Central memory CD8-positive, alpha-beta T cell (primary cell): ENCODE measurements around the gene ZNF608.

Source experiments
- ATAC-seq: fragments of 150-1000 bp; cut with Tn5 transposase; replicated peaks from 2 replicates; pipeline ENCODE4 v1.10.0; 2022; ENCODE audit warnings: mild to moderate bottlenecking, moderate FRiP score, moderate number of reproducible peaks; ENCODE audit not compliant: poor library complexity, severe bottlenecking; ENCODE audit errors: extremely low read depth
- DNase-seq, 2 donors: peaks; one replicate each; pipeline ENCODE4 v3.0.0; 2021; ENCODE audit warnings: low spot score in 2 of 2
- H3K27ac Mint-ChIP-seq: one replicate; pipeline ENCODE4 v1.8.0; 2022; ENCODE audit warnings: low read depth, mild to moderate bottlenecking, moderate library complexity, mixed read lengths
- H3K27me3 Mint-ChIP-seq: one replicate; pipeline ENCODE4 v1.8.0; 2022; ENCODE audit warnings: mixed read lengths
- H3K36me3 Mint-ChIP-seq: one replicate; pipeline ENCODE4 v1.8.0; 2022; ENCODE audit warnings: mild to moderate bottlenecking, moderate library complexity, mixed read lengths; ENCODE audit not compliant: insufficient read depth
- H3K4me1 Mint-ChIP-seq: one replicate; pipeline ENCODE4 v1.8.0; 2022; ENCODE audit warnings: mixed read lengths
- H3K4me3 Mint-ChIP-seq: one replicate; pipeline ENCODE4 v1.8.0; 2022; ENCODE audit warnings: mild to moderate bottlenecking, moderate library complexity, mixed read lengths
- H3K9me3 Mint-ChIP-seq: one replicate; pipeline ENCODE4 v1.8.0; 2022; ENCODE audit warnings: mixed read lengths

The ZNF608 gene, protein sequence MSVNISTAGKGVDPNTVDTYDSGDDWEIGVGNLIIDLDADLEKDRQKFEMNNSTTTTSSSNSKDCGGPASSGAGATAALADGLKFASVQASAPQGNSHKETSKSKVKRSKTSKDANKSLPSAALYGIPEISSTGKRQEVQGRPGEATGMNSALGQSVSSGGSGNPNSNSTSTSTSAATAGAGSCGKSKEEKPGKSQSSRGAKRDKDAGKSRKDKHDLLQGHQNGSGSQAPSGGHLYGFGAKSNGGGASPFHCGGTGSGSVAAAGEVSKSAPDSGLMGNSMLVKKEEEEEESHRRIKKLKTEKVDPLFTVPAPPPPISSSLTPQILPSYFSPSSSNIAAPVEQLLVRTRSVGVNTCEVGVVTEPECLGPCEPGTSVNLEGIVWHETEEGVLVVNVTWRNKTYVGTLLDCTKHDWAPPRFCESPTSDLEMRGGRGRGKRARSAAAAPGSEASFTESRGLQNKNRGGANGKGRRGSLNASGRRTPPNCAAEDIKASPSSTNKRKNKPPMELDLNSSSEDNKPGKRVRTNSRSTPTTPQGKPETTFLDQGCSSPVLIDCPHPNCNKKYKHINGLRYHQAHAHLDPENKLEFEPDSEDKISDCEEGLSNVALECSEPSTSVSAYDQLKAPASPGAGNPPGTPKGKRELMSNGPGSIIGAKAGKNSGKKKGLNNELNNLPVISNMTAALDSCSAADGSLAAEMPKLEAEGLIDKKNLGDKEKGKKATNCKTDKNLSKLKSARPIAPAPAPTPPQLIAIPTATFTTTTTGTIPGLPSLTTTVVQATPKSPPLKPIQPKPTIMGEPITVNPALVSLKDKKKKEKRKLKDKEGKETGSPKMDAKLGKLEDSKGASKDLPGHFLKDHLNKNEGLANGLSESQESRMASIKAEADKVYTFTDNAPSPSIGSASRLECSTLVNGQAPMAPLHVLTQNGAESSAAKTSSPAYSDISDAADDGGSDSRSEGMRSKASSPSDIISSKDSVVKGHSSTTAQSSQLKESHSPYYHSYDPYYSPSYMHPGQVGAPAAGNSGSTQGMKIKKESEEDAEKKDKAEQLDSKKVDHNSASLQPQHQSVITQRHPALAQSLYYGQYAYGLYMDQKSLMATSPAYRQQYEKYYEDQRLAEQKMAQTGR (N-terminal part only)

GRCh38 chr5:124745928-124746915 is at the start of gene ZNF608:
TSS of gene ZNF608 (minus strand) at chr5:124746639. CDS start at chr5:124744989, 1,650 bp downstream.
- Mint-ChIP-seq H3K27me3 (peaks cover 38% of the 10 kb centered on the region), H3K36me3 (no peaks in the 10 kb centered on the region), H3K4me1 (peaks cover 7% of the 10 kb centered on the region), H3K9me3 (no peaks in the 10 kb centered on the region), H3K27ac (no peak within 1 kb of the TSS), H3K4me3 (peak within 1 kb of the TSS; percentile 13)
- no peak for ATAC-seq
- no peak for DNase-seq

GRCh38 chr5:124795829-124796228 is 49.4 kb upstream of the ZNF608 start:
- Mint-ChIP-seq H3K36me3 (no peaks in the 10 kb centered on the region), H3K27me3 (no peaks in the 10 kb centered on the region), H3K4me3 (no peak overlapping the region), H3K9me3 (no peaks in the 10 kb centered on the region), H3K4me1 (no peaks in the 10 kb centered on the region), H3K27ac (no peak overlapping the region)
- no peak for ATAC-seq
- DNase-seq: no peak

DNA sequence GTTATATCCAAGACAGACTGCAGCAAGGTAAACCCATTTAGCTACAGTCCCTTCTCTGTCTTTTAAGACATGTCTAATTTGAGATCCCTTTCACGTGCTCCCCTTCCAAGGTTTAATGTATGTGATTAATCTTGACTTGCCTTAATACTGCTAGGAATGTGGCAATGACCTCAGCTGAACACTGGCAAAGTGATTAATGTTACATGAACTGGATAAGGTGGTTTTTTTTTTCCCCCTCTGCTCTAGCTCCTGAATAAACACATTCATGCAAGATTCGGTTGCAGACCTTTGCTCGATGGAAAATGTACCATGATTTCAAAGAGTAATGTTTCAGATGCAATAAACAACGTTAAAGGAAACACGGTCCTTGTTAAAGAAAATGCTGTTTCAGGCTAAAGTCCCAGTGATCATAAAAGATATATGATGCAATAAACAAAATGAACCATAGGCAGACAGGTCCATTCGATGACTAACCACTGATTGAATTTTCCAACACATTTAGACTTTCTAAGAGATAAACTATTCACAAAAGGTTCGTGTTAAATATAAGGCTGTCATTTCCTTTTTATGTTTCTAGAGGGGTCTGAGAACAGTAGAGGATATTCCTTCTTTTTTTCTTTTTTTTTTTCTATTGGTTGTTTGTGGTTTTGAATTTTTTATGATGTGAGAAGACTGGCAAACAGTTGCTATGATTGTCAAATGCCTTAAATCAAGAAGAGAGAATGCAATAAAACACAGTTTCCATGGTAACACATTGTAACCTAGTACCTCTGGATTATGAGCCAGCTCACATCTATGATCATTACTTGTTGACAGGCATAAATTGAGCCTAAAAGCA is 44.7 kb upstream of the ZNF608 start:
- no peaks in the 10 kb centered on the region for H3K27me3 Mint-ChIP-seq
- no peak overlapping the region for H3K4me3 Mint-ChIP-seq
- no peak overlapping the region for H3K27ac Mint-ChIP-seq
- no peak for ATAC-seq
- no peaks in the 10 kb centered on the region for H3K4me1 Mint-ChIP-seq
- no peaks in the 10 kb centered on the region for H3K36me3 Mint-ChIP-seq
- DNase-seq: no peak
- peaks cover 9% of the 10 kb centered on the region for H3K9me3 Mint-ChIP-seq

DNA sequence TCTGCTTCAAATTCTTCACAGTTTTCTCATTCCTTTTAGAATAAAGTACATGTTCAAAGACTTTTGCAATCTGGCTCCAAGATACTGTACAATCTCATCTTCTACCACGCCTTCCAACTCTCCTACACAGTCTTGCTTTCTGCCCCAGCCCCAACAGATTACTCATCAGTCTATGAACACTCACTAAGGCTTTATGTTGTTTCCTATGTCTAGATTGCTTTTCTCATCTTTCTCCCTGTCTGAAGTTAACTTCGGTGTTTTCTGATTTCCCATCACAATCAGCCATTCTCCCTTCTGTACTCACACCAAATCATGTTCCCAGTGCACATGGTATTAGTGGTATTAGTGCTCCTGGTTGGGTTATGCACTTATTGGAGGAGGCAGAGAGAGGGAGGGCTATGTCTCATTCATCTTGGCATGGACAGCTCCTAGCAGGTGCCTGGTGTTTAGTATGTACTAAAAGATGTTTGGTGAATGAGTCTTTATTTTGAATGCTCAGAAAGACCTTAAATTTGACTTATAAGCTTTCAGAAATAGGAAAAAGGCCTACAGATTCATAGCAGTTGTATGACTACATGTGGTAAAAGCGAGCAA is 44.0 kb upstream of the ZNF608 start:
- Mint-ChIP-seq H3K36me3 (no peaks in the 10 kb centered on the region), H3K4me1 (no peaks in the 10 kb centered on the region), H3K27me3 (no peaks in the 10 kb centered on the region), H3K9me3 (peaks cover 9% of the 10 kb centered on the region), H3K4me3 (no peak overlapping the region), H3K27ac (no peak overlapping the region)
- ATAC-seq: no peak
- DNase-seq: no peak

GRCh38 chr5:124789104-124789605 is 42.7 kb upstream of the ZNF608 start:
- DNase-seq (no peak), ATAC-seq (no peak)
- H3K27ac Mint-ChIP-seq: no peak overlapping the region
- no peaks in the 10 kb centered on the region for H3K36me3 Mint-ChIP-seq
- H3K9me3 Mint-ChIP-seq: peaks cover 9% of the 10 kb centered on the region
- H3K4me3 Mint-ChIP-seq: no peak overlapping the region
- no peaks in the 10 kb centered on the region for H3K4me1 Mint-ChIP-seq
- no peaks in the 10 kb centered on the region for H3K27me3 Mint-ChIP-seq

DNA sequence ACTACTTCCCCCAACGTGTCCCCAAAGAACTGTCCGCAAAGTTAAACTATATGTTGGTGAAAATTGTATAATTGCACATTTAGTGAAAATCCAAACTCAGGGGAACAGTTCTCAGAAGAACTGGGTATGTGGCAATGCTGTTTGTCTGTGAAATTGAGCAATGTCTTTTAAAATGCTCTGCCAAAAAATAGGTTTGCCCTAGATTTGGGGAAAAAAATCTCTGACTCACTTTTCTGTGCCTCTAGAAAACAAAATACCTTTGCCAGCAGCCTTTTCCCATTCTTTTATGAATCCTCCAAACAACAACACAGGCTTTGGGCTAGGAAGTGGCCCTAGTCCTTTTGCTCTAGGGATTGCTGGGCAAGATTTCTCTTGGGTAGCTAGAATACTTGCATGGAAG is 37.4 kb upstream of the ZNF608 start:
- Mint-ChIP-seq H3K4me1 (no peaks in the 10 kb centered on the region), H3K36me3 (no peaks in the 10 kb centered on the region), H3K27ac (no peak overlapping the region), H3K4me3 (no peak overlapping the region), H3K27me3 (no peaks in the 10 kb centered on the region), H3K9me3 (no peaks in the 10 kb centered on the region)
- DNase-seq (no peak), ATAC-seq (no peak)

DNA sequence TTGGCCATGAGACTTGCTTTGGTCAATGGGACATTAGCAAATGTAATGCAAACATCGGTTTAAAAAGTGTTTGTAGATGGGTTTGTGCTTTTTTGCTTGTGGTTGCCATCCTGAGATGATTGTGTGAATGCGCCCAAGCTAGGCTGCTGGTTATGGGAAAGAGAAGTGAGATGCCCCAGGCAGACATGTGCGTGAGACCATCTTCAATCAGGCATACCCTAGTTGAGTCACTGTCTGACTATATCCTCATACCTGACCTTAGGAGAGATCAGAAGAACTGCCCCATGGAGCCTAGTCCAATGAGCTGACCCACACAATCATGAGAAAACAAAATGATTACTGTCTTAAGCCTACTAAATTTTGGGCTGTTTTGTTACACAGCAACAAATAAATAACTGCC is 36.8 kb upstream of the ZNF608 start:
- Mint-ChIP-seq H3K36me3 (no peaks in the 10 kb centered on the region), H3K9me3 (peaks cover under 1% of the 10 kb centered on the region), H3K4me1 (no peaks in the 10 kb centered on the region), H3K27me3 (no peaks in the 10 kb centered on the region), H3K4me3 (no peak overlapping the region), H3K27ac (no peak overlapping the region)
- ATAC-seq (no peak), DNase-seq (no peak)

DNA sequence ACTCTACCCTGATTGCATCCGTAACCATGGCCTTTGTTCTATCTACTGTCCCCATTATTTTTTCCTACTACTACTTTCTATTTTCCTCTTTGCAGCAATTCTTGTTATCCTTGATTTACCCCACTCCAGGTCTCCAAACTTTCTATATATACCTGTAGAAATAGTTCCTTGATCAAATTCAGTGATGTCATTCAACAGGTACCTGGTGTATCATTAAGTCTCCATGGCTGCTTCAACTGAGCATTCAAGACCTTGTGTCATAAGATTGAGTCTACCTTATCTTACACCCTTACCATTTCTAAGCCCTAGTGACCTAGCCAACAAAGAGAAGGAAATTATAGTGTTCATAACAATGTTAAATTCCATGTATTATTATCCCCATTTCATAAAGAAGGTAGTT is 35.8 kb upstream of the ZNF608 start:
- no peaks in the 10 kb centered on the region for H3K4me1 Mint-ChIP-seq
- peaks cover 6% of the 10 kb centered on the region for H3K9me3 Mint-ChIP-seq
- H3K27ac Mint-ChIP-seq: no peak overlapping the region
- H3K4me3 Mint-ChIP-seq: no peak overlapping the region
- ATAC-seq (no peak), DNase-seq (no peak)
- no peaks in the 10 kb centered on the region for H3K27me3 Mint-ChIP-seq
- no peaks in the 10 kb centered on the region for H3K36me3 Mint-ChIP-seq

- no peak for DNase-seq
- no peaks in the 10 kb centered on the region for H3K36me3 Mint-ChIP-seq
- no peaks in the 10 kb centered on the region for H3K4me1 Mint-ChIP-seq
- no peaks in the 10 kb centered on the region for H3K27me3 Mint-ChIP-seq
- no peak for ATAC-seq
- H3K4me3 Mint-ChIP-seq: no peak overlapping the region
- peaks cover 6% of the 10 kb centered on the region for H3K9me3 Mint-ChIP-seq
- H3K27ac Mint-ChIP-seq: no peak overlapping the region
Observed at GRCh38 chr5:124780011-124780410, 33.6 kb upstream of the ZNF608 start.

GRCh38 chr5:124773315-124774311 is 27.2 kb upstream of the ZNF608 start:
- no peak for DNase-seq
- Mint-ChIP-seq H3K9me3 (peaks cover 22% of the 10 kb centered on the region), H3K27ac (no peak overlapping the region), H3K4me3 (no peak overlapping the region), H3K4me1 (no peaks in the 10 kb centered on the region), H3K36me3 (no peaks in the 10 kb centered on the region), H3K27me3 (no peaks in the 10 kb centered on the region)
- ATAC-seq: no peak
